Ectodermal cell (in vitro differentiated cells): ENCODE results near the gene PALLD.

Experiments used
- H3K27ac ChIP-seq: 2 replicates; pipeline ENCODE4 v1.7.0; 2013; ENCODE audit warnings: mild to moderate bottlenecking, low read depth, low read length; ENCODE audit not compliant: insufficient read depth, poor library complexity, severe bottlenecking
- H3K27me3 ChIP-seq: 2 replicates; pipeline ENCODE4 v1.7.0; 2013; ENCODE audit warnings: mild to moderate bottlenecking, low read length; ENCODE audit not compliant: insufficient read depth, control insufficient read depth, poor library complexity, severe bottlenecking
- H3K36me3 ChIP-seq: one replicate; pipeline ENCODE4 v1.7.0; 2013; ENCODE audit warnings: low read length; ENCODE audit not compliant: control insufficient read depth, insufficient read depth
- H3K4me1 ChIP-seq: one replicate; pipeline ENCODE4 v1.7.0; 2013; ENCODE audit warnings: low read length; ENCODE audit not compliant: control insufficient read depth, insufficient read depth
- H3K4me3 ChIP-seq: 2 replicates; pipeline ENCODE4 v1.7.0; 2013; ENCODE audit warnings: low read depth, low read length, control low read depth; ENCODE audit not compliant: insufficient read depth
- H3K9me3 ChIP-seq: 2 replicates; pipeline ENCODE4 v1.7.0; 2013; ENCODE audit warnings: mild to moderate bottlenecking, low read length, moderate library complexity; ENCODE audit not compliant: control insufficient read depth
- WGBS, 2 experiments: methylation state at CpG; one replicate each; pipeline ENCODE4 v1.1.7; 2013; ENCODE audit warnings: missing lambda C conversion rate in 2 of 2; 5-methylcytosine and 5-hydroxymethylcytosine counted together

Gene PALLD

DNA sequence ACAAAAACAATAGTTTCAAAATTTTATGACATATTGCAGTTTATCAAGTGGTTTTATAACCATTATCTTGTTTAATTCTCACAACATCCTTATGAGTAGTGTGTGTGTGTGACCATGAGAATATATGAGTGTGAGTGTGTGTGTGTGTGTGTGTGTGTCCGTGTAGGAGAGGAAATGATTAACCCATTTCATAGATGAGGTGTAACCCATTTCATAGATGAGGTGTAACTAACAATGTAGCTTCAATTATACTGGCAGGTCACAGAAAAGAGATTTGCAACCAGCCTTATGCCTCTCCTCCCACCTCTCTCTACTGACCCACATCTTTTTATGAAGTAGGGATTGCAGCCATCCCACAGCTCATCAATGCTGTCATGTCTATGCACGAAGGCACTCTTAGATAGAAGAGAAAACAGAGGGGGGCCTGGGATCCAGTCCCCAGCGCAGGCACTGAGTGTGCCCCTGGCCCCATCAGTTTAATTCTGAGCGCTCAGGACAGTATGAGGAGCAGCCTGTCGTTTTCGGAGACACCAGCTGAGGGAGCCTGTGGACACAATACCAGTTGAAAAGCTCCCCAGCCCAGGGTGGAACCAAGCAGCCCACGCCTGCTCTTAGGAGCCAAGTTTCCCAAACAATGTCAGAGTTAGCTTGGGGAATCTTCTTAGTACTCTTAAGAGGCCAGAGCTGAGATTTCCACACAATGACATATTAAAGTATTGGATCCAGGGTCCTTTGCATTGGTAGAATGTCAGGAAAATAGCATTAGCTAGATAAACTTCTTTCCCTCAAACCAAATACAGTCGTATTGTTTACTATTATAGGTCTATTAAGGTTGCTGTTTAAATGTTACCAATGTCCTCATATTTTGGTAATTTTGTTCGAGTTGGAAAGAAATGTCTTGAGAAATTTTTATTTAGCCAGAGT is 88.6 kb downstream of the PALLD start:
- peaks cover 8% of the 10 kb centered on the region for H3K4me1 ChIP-seq
- no peak overlapping the region for H3K4me3 ChIP-seq
- no peaks in the 10 kb centered on the region for H3K9me3 ChIP-seq
- WGBS, 2 experiments, result 14 to 33% methylated on average over 7 to 9 of the region's 9 CpGs
- H3K27ac ChIP-seq, result no peak overlapping the region
- H3K36me3 ChIP-seq, result no peaks in the 10 kb centered on the region
- H3K27me3 ChIP-seq, result no peaks in the 10 kb centered on the region

DNA sequence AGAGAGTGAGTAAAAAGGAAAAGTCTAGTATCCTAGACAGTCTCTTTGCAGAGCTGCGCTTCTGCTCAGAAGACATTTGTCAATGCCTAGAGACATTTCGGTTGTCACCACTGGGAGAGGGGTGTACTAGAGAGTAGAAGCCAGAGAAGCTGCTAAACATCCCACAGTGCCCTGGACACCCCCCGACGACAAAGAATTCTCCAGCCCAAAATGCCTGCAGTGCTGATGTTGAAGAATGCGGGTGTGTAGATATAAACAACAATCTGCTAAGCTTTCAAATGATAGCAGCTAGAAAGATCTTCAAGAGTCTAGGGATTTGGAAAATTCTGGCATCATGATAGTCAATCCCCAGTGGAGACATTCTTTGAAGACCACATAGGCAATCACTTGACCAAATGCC is 90.1 kb downstream of the PALLD start:
- peaks cover 8% of the 10 kb centered on the region for H3K4me1 ChIP-seq
- H3K36me3 ChIP-seq, result no peaks in the 10 kb centered on the region
- H3K27ac ChIP-seq, result no peak overlapping the region
- no peaks in the 10 kb centered on the region for H3K9me3 ChIP-seq
- no peak overlapping the region for H3K4me3 ChIP-seq
- no peaks in the 10 kb centered on the region for H3K27me3 ChIP-seq
- 88 to 93% methylated on average over 5 of the region's 5 CpGs for WGBS, 2 experiments

DNA sequence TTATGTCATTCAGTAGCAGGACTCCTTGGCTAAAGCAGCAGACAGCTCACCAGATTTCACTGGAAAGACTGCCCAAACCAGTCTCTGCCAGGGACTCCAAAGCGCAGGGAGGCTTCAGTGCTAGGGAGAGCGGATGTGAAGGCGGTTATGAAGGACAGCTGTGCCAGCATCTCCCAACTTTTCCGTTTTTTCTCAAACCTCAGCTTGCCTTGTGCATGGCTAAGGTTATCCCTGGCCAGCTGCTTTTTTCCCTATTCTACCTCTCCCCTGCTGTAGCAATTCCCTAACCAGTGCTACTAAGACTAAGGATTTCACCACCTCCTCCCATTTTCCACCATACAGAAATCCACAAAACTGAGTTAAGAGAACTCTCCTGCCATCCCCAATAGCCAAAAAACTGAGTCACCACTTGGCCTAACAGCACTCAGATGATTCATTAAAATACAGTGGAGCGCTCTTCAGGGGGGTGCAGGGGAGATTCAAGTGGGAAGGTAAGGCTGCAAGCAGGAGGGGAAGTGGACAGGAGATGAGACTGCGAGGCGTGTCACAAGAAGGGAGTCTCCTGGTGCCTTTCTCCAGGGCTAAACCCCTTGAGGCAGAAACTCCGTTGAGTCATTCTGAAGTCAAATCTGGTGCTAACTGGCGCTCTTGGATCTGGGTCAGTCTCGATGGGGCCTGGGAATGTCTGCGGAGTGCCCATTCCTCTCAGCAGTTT is 90.7 kb downstream of the PALLD start:
- H3K27me3 ChIP-seq, result no peaks in the 10 kb centered on the region
- H3K4me1 ChIP-seq, result peaks cover 8% of the 10 kb centered on the region
- no peak overlapping the region for H3K4me3 ChIP-seq
- H3K9me3 ChIP-seq, result no peaks in the 10 kb centered on the region
- no peak overlapping the region for H3K27ac ChIP-seq
- H3K36me3 ChIP-seq, result no peaks in the 10 kb centered on the region
- 86 to 87% methylated on average over 11 of the region's 11 CpGs for WGBS, 2 experiments

DNA sequence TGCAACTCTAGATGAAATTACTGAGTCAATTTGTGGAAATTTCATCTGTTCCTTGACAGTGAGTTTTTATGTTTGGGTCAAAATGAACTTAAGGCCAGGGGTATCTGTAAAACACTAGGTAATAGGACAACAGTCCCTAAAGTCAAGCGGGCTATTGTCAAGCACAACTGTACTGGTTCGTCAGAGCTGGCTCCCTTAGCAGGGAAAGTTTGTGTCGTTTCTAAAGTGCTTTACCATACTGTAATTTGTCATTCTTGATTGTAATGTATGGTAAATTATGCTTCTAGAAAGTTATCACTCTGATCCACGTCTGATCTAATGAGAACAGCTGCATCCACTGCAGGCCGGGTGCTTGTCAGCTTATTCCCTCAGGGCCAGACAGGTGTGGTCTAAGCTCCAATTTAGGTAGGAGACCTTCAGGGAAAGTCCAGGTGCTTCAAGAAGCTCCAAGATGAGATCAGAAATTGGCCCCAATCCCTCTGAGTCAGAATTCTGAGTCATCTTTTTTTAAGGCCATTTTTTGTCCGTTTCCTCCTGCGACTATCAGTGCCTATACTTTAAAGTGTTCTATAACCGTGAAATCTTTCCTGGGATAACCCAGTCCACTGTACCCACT is 92.2 kb downstream of the PALLD start:
- Histone ChIP-seq H3K36me3 (no peaks in the 10 kb centered on the region), H3K4me1 (peaks cover 8% of the 10 kb centered on the region), H3K4me3 (no peak overlapping the region), H3K27ac (no peak overlapping the region), H3K9me3 (no peaks in the 10 kb centered on the region), H3K27me3 (no peaks in the 10 kb centered on the region)
- 93% methylated on average over 8 of the region's 8 CpGs for WGBS, 2 experiments

DNA sequence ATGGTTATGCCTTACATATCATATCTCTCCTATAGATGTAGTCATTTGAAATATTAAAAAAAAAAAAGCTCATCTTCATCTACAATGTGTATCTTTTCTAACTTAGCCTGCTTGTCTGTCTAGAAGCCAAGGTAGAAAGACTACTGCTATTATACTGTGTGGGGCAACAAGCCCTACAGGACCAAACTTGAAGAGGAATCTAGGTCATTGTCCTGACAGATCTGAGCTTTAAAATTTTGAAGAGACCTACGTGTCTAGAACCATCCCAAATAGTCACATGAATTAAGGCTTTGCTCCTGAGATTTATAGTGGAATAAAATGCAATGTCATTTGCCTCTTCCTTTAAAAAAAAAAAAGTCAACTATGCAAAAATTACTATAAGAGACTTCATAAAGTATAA is 95.8 kb downstream of the PALLD start:
- Histone ChIP-seq H3K4me1 (peaks cover 3% of the 10 kb centered on the region), H3K27me3 (no peaks in the 10 kb centered on the region), H3K36me3 (no peaks in the 10 kb centered on the region), H3K4me3 (no peak overlapping the region), H3K9me3 (no peaks in the 10 kb centered on the region), H3K27ac (no peak overlapping the region)
- 93 to 94% methylated on average over 1 of the region's 1 CpG for WGBS, 2 experiments

DNA sequence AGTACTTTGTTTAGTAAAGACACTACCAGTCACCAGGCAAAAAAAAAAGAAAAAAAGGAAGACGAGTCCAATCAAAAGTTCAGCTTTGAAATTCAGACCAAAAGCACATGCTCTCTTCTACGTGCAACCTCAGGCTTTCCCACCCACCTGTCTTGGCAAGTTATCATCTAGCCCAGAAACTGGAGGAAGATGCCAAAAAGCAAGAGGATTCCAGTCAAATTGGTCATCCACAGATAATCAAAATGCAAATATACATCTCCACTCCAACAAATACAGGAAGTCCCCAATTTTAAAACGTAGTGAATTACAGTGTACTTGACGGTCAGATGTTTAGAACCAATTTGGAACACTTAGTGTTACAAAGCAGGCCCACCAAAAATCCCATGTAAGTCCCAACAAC is 96.5 kb downstream of the PALLD start:
- H3K27me3 ChIP-seq, result no peaks in the 10 kb centered on the region
- no peak overlapping the region for H3K27ac ChIP-seq
- H3K9me3 ChIP-seq, result no peaks in the 10 kb centered on the region
- no peak overlapping the region for H3K4me3 ChIP-seq
- H3K4me1 ChIP-seq, result no peaks in the 10 kb centered on the region
- H3K36me3 ChIP-seq, result no peaks in the 10 kb centered on the region
- 77 to 78% methylated on average over 4 of the region's 4 CpGs for WGBS, 2 experiments

DNA sequence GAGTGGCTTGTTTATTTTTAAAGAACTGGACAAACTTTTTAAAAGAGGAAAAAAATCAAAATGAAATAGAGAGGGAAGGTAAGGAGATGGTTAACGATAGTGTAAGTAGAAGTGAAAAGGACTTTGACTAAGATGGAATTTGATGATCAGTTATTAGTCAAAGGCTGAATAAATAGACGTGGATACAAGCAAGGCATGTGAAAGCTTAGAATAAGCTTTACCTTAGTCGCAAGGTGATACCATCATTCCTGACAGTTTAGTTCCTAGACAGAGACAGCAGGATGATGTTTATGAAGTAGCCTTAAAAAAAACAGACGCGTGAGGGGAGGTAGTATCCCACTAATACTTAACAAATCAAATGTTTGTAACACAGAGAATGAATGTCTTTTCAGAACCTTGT is 97.3 kb downstream of the PALLD start:
- WGBS, 2 experiments, result 94 to 95% methylated on average over 3 to 5 of the region's 5 CpGs
- H3K36me3 ChIP-seq, result no peaks in the 10 kb centered on the region
- H3K9me3 ChIP-seq, result no peaks in the 10 kb centered on the region
- H3K4me3 ChIP-seq, result no peak overlapping the region
- no peak overlapping the region for H3K27ac ChIP-seq
- H3K27me3 ChIP-seq, result no peaks in the 10 kb centered on the region
- no peaks in the 10 kb centered on the region for H3K4me1 ChIP-seq

DNA sequence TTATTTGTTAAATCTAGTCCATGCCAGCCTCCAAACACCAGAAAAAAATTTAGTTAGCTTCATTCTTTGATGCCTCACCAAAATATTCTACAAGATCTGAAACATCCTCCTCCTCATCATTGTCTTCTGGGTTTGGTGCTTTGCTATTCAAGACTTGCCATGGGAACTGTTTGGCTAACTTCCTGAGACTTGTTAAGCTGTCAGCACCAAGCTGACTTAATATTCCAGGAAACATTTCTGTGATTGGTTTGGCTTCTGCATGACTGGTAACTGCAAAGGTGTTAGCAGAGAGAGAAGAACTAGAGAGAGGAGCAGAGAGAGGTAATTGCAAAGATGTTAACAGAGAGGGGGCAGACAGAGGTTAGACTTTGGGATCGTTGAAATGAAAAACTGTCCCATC is 101.3 kb downstream of the PALLD start:
- WGBS, 2 experiments, result 88% methylated on average over 1 of the region's 1 CpG

DNA sequence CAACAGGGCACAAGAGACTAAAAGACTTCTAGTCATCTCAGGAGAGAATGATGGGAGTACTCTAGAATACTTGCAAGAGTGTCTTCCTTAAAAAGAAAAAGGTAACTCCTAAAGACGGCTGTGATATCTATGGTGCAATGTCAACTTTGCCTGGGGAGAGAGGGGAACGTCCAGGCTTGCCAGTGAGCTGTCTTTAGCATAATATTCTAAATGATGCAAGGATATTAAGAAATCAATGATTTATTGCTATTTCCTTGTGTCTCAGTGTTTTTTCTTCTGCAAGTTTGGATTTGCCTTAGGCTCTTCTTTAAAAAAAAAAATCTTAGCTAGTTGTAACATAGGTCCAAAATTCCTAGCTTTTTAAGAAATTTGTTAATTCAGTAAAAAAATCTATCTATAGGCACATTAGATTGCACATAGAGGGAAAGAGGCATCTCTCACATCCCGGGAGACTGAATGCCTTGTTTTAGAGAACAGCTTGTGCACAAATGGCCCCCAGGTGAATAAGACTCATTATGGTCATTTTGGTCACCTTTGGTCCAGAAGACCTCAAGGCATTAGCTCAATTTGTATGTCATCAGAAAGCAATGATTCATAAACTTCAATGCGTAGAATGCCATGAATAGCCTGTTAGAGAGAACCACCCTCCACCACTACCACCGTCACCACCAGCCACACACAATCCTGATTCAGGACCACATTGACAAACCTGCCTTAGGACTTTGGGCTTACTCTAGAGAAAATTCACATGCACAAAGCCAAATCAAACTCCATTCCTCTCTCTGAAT is 104.1 kb downstream of the PALLD start:
- 89 to 91% methylated on average over 5 of the region's 5 CpGs for WGBS, 2 experiments
- no peak overlapping the region for H3K4me3 ChIP-seq
- H3K27me3 ChIP-seq, result no peaks in the 10 kb centered on the region
- H3K4me1 ChIP-seq, result peaks cover 22% of the 10 kb centered on the region
- no peak overlapping the region for H3K27ac ChIP-seq
- H3K36me3 ChIP-seq, result no peaks in the 10 kb centered on the region
- no peaks in the 10 kb centered on the region for H3K9me3 ChIP-seq

More for the DNA sequence above, 101.3 kb downstream of the PALLD start:
- no peak overlapping the region for H3K4me3 ChIP-seq
- H3K36me3 ChIP-seq, result no peaks in the 10 kb centered on the region
- H3K9me3 ChIP-seq, result no peaks in the 10 kb centered on the region
- H3K4me1 ChIP-seq, result no peaks in the 10 kb centered on the region
- no peak overlapping the region for H3K27ac ChIP-seq
- no peaks in the 10 kb centered on the region for H3K27me3 ChIP-seq
